ENCODE data around the gene SHMT1.

DNA sequence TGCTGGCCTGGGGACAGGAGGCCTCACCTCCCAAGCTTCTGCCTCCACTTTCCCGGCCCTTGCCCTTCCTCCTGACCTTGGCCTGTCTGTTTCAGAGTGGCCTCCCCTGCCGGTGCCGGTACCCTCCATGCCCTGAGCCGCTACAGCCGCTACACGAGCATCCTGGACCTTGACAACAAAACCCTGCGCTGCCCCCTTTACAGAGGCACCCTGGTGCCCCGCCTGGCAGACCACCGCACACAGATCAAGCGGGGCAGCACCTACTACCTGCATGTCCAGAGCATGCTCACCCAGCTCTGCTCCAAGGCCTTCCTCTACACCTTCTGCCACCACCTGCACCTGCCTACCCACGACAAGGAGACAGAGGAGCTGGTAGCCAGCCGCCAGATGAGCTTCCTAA is 40.8 kb downstream of the SHMT1 start:
- TF ChIP-seq, protein P1, sequence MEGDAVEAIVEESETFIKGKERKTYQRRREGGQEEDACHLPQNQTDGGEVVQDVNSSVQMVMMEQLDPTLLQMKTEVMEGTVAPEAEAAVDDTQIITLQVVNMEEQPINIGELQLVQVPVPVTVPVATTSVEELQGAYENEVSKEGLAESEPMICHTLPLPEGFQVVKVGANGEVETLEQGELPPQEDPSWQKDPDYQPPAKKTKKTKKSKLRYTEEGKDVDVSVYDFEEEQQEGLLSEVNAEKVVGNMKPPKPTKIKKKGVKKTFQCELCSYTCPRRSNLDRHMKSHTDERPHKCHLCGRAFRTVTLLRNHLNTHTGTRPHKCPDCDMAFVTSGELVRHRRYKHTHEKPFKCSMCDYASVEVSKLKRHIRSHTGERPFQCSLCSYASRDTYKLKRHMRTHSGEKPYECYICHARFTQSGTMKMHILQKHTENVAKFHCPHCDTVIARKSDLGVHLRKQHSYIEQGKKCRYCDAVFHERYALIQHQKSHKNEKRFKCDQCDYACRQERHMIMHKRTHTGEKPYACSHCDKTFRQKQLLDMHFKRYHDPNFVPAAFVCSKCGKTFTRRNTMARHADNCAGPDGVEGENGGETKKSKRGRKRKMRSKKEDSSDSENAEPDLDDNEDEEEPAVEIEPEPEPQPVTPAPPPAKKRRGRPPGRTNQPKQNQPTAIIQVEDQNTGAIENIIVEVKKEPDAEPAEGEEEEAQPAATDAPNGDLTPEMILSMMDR (IDR thresholded peaks at IDR 0.05), result no peak
- TF ChIP-seq POLR2AphosphoS5 (IDR thresholded peaks at IDR 0.05) (no peak), POLR2A (IDR thresholded peaks at IDR 0.05; ENCODE audit: low read depth) (no peak)

All from esophagus muscularis mucosa (tissue), 3 donors.